ENCODE results near the gene CDC20B. TPM values are rescaled to one million over a fixed set of nuclear protein-coding genes. Genes with fewer than 3 reads are reported as not detected.

The CDC20B gene
- total and polyA plus RNA-seq, 2 of the 8 experiments (the other 6 are each of a cell fraction or from before 2014, with no cell fraction given), result 0.06 TPM; not detected in 1

DNA sequence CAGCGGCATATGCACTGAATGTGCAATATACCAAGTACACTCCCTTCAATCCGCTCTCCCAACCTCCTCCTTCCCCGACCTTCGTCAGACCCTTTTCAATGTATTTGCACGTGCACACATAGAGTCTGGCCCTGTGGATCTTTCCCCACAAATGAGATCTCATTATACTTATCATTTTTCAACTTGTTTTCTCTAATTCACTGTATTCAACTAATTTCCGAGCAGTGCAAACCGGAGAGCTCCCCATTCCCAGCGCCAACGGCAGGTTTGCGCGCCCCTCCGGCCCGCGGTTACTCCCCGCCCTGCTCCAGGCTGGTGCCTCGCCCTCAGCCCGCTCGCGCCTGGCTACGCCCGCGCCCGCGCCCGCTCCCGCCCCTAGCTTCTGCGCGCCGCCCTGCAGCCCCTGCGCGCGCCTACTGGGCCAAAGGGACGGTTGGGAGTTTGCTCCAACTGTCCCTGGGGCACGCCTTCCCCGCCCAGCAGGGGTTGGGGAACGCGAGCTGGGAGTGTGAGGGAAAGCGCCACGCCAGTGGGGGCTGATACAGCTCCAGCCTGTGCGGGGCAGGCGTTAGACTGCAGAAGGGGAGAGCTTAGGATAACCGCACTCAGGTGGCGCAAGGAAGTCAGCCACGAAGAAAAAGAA is 3.3 kb upstream of the CDC20B start:
- Histone ChIP-seq H2BK120ac (replicated peaks; ENCODE audit: low read depth, low read length) (no peak overlapping the region), H4K8ac (ENCODE audit: extremely low read depth, insufficient read depth, low read length) (no peak overlapping the region), H4K91ac (replicated peaks; ENCODE audit: insufficient read length, low read length) (peak overlapping the region; percentile 72), H3K4ac (replicated peaks; ENCODE audit: insufficient read length, low read depth, low read length) (no peak overlapping the region), H3K4me2 (ENCODE audit: insufficient read depth in 1 of 2, low read depth in 2 of 2, low read length in 2 of 2) (peak overlapping the region; percentile 82 to 90), H3K4me1 (replicated peaks in 1 of 4; ENCODE audit: control insufficient read depth in 3 of 4, insufficient read depth in 4 of 4, low read length in 3 of 4) (peaks cover 0 to 8% (median 5%) of the 10 kb centered on the region in 4 experiments; a peak in 4 of 7 replicates), H3K9ac (replicated peaks in 1 of 4; ENCODE audit: extremely low read depth in 1 of 4, low read depth in 3 of 4, low read length in 3 of 4) (no peak overlapping the region), H2BK12ac (ENCODE audit: low read depth, low read length) (no peak overlapping the region), H3K23me2 (ENCODE audit: low read depth, low read length) (peaks cover 11% of the 10 kb centered on the region), H4K5ac (ENCODE audit: insufficient read length, low read depth, low read length) (no peak overlapping the region), H3K79me1 (ENCODE audit: low read depth, low read length) (no peaks in the 10 kb centered on the region), H3K36me3 (ENCODE audit: control insufficient read depth in 2 of 4, insufficient read depth in 4 of 4, low read length in 3 of 4) (no peaks in the 10 kb centered on the region), H3K4me3 (ENCODE audit: extremely low read depth in 1 of 4, insufficient read depth in 2 of 4, low read depth in 3 of 4, low read length in 4 of 4) (peak overlapping the region; percentile 45 to 61 (median 50)), H3K9me3 (ENCODE audit: insufficient read depth in 2 of 2, low read depth in 1 of 2, low read length in 1 of 2) (no peaks in the 10 kb centered on the region), H4K20me1 (replicated peaks in 1 of 2; ENCODE audit: control insufficient read depth in 1 of 2, insufficient read depth in 2 of 2, low read length in 2 of 2) (peaks cover 5 to 9% of the 10 kb centered on the region in 2 experiments), H2AK5ac (ENCODE audit: low read depth, low read length) (no peak overlapping the region), H3K14ac (ENCODE audit: insufficient read length) (no peak overlapping the region), H3K18ac (ENCODE audit: extremely low read depth, low read length) (no peak overlapping the region; the same call in 1 of the 2 replicates), H3K27ac (ENCODE audit: low read depth, low read length) (no peak overlapping the region), H3K79me2 (ENCODE audit: control insufficient read depth in 1 of 2, insufficient read depth in 2 of 2, low read length in 2 of 2) (no peaks in the 10 kb centered on the region), H3K27me3 (replicated peaks in 1 of 4; ENCODE audit: control insufficient read depth in 3 of 4, extremely low read depth in 1 of 4, insufficient read depth in 3 of 4, low read length in 3 of 4) (peaks cover 28 to 68% (median 51%) of the 10 kb centered on the region in 4 experiments), H3K56ac (replicated peaks; ENCODE audit: insufficient read length, low read depth, low read length) (no peak overlapping the region), H3K23ac (ENCODE audit: insufficient read length) (no peak overlapping the region), H2BK5ac (ENCODE audit: low read depth, low read length) (no peak overlapping the region), H2BK15ac (ENCODE audit: low read length) (no peak overlapping the region; the same call in 1 of the 2 replicates), H2AFZ (ENCODE audit: low read length) (peak overlapping the region; percentile 43; the same call in 1 of the 2 replicates), H2BK20ac (ENCODE audit: low read length) (0 out of 2 replicates have a peak overlapping the region, but pooled peaks have one; percentile 80)
- ChIA-PET POLR2A (ENCODE audit: partially characterized antibody) (interaction anchor here (0.6 to 1.6 kb wide), 12 partner anchors 9 to 1135 kb away, joined by 3 to 8 read pairs (median 4); partner anchors contain the start of gene CCNO), CTCF (ENCODE audit: partially characterized antibody) (interaction anchor here (0.6 to 9.0 kb wide), 12 partner anchors 9 to 516 kb away, joined by 3 to 143 read pairs (median 4); partner anchors contain the start of genes CCNO, GPX8 and MCIDAS)
- DNase-seq (ENCODE audit: low read depth in 1 of 2, low spot score in 2 of 2), result peak in 1 of 2 experiments; percentile 88
- WGBS, 2 experiments (ENCODE audit: extremely low coverage in 1 of 2, insufficient coverage in 1 of 2, insufficient read length in 1 of 2, insufficient replicate concordance in 2 of 2, low coverage in 1 of 2, low lambda C conversion rate in 2 of 2, missing lambda C conversion rate in 1 of 2), result 3% methylated on average over 18 of the region's 44 CpGs; no CpG with 5 or more reads in 1 of the 2 experiments
- no peak for FAIRE-seq
- TF ChIP-seq, protein P1, sequence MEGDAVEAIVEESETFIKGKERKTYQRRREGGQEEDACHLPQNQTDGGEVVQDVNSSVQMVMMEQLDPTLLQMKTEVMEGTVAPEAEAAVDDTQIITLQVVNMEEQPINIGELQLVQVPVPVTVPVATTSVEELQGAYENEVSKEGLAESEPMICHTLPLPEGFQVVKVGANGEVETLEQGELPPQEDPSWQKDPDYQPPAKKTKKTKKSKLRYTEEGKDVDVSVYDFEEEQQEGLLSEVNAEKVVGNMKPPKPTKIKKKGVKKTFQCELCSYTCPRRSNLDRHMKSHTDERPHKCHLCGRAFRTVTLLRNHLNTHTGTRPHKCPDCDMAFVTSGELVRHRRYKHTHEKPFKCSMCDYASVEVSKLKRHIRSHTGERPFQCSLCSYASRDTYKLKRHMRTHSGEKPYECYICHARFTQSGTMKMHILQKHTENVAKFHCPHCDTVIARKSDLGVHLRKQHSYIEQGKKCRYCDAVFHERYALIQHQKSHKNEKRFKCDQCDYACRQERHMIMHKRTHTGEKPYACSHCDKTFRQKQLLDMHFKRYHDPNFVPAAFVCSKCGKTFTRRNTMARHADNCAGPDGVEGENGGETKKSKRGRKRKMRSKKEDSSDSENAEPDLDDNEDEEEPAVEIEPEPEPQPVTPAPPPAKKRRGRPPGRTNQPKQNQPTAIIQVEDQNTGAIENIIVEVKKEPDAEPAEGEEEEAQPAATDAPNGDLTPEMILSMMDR (IDR thresholded peaks at IDR 0.05; ENCODE audit: control extremely low read depth in 1 of 3, insufficient read depth in 1 of 3, low read depth in 1 of 3, low read length in 3 of 3), result peak in 2 of 3 experiments; percentile 7 to 36; a peak in 3 of 4 replicates
- TF ChIP-seq RXRA (IDR thresholded peaks at IDR 0.05; ENCODE audit: insufficient read depth, low read depth, low read length) (no peak), POU5F1 (IDR thresholded peaks at IDR 0.05; ENCODE audit: low read depth, low read length) (no peak), EZH2 (IDR thresholded peaks at IDR 0.05; ENCODE audit: low read depth, low read length, severe bottlenecking) (peak; percentile 70), NRF1 (IDR thresholded peaks at IDR 0.05; ENCODE audit: low read depth, low read length) (peak; percentile 15; the same call in 1 of the 2 replicates), HDAC2 (IDR thresholded peaks at IDR 0.05; ENCODE audit: borderline replicate concordance in 1 of 2, low read depth in 2 of 2, low read length in 2 of 2) (no peak), CREB1 (IDR thresholded peaks at IDR 0.05) (no peak), TAF7 (optimal IDR thresholded peaks at IDR 0.05; ENCODE audit: borderline replicate concordance, low read depth, low read length) (no peak)

Measured in H1 (cell line).